Amygdala (tissue), 56 donors: ENCODE measurements around the gene GALNT18.

Source experiments
- DNase-seq, 56 donors: peaks; one replicate each; lab custom pipeline; 2025; lab: John Stamatoyannopoulos, UW

GALNT18 gene

GRCh38 chr11:11445441-11446185, 176.2 kb downstream of the GALNT18 start:
- peak in 6 of 56 donors; percentile 9 to 59 (median 27) for DNase-seq

GRCh38 chr11:11444804-11445131, 177.0 kb downstream of the GALNT18 start:
- no peak for DNase-seq

GRCh38 chr11:11444027-11444803, 177.6 kb downstream of the GALNT18 start:
- DNase-seq: no peak

- DNase-seq: no peak
Measured at GRCh38 chr11:11442791-11443190, 179.0 kb downstream of the GALNT18 start.

GRCh38 chr11:11441516-11441915, 180.3 kb downstream of the GALNT18 start:
- DNase-seq: no peak

- DNase-seq: no peak
Measured at GRCh38 chr11:11441091-11441490, 180.7 kb downstream of the GALNT18 start.

GRCh38 chr11:11440144-11440543, 181.7 kb downstream of the GALNT18 start:
- no peak for DNase-seq

GRCh38 chr11:11439591-11439990, 182.2 kb downstream of the GALNT18 start:
- no peak for DNase-seq

- DNase-seq: no peak
Measured at GRCh38 chr11:11436715-11437313, 185.0 kb downstream of the GALNT18 start.

GRCh38 chr11:11435635-11436034, 186.2 kb downstream of the GALNT18 start:
- peak in 2 of 56 donors; percentile 10 to 26 for DNase-seq

- DNase-seq: no peak
Measured at GRCh38 chr11:11433960-11434359, 187.8 kb downstream of the GALNT18 start.

- DNase-seq: no peak
Measured at GRCh38 chr11:11432621-11433319, 189.0 kb downstream of the GALNT18 start.

GRCh38 chr11:11430431-11430830, 191.4 kb downstream of the GALNT18 start:
- no peak for DNase-seq

- no peak for DNase-seq
Measured at GRCh38 chr11:11428714-11429113, 193.1 kb downstream of the GALNT18 start.

GRCh38 chr11:11427542-11427941, 194.3 kb downstream of the GALNT18 start:
- DNase-seq: no peak

GRCh38 chr11:11427140-11427539, 194.7 kb downstream of the GALNT18 start:
- no peak for DNase-seq

- DNase-seq: no peak
Measured at GRCh38 chr11:11426226-11426952, 195.4 kb downstream of the GALNT18 start.

- no peak for DNase-seq
Measured at GRCh38 chr11:11425806-11426205, 196.0 kb downstream of the GALNT18 start.

- DNase-seq: no peak
Measured at GRCh38 chr11:11424688-11425087, 197.1 kb downstream of the GALNT18 start.

- DNase-seq: no peak
Measured at GRCh38 chr11:11422411-11423128, 199.2 kb downstream of the GALNT18 start.
